Measurements from ENCODE around the gene LIPA.

DNA sequence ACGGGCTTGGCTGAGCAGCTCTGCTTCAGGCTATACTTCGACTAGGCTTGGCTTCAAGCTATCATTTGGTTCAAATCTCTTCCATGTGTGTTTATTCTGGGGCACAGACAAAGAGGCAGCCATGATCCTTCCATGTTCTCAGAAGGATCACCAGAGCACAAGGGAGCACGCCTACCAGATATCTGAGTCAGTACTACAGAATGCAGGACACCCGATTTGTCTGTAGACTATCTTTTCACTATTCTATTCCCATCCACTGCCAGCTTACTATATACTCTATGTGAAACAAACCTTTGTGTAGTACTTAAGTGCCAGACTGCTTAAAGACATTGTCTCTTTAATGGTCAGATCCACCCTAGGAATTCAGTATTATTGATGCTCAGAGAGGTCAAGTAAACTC is 79.6 kb downstream of the LIPA start:
- TF ChIP-seq, protein P1, sequence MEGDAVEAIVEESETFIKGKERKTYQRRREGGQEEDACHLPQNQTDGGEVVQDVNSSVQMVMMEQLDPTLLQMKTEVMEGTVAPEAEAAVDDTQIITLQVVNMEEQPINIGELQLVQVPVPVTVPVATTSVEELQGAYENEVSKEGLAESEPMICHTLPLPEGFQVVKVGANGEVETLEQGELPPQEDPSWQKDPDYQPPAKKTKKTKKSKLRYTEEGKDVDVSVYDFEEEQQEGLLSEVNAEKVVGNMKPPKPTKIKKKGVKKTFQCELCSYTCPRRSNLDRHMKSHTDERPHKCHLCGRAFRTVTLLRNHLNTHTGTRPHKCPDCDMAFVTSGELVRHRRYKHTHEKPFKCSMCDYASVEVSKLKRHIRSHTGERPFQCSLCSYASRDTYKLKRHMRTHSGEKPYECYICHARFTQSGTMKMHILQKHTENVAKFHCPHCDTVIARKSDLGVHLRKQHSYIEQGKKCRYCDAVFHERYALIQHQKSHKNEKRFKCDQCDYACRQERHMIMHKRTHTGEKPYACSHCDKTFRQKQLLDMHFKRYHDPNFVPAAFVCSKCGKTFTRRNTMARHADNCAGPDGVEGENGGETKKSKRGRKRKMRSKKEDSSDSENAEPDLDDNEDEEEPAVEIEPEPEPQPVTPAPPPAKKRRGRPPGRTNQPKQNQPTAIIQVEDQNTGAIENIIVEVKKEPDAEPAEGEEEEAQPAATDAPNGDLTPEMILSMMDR (conservative IDR thresholded peaks at IDR 0.05), result no peak
- TF ChIP-seq EZH2 (IDR thresholded peaks at IDR 0.05; ENCODE audit: low read depth), result no peak
